SH-SY5Y (cell line): ENCODE data around the gene CORO2A.

Experiments used
- GATA2 ChIP-seq: IDR thresholded peaks from 2 replicates; pipeline ENCODE4 v1.6.1; 2011; ENCODE audit warnings: mild to moderate bottlenecking, low read depth, low read length
- GATA3 ChIP-seq: IDR thresholded peaks from 2 replicates; pipeline ENCODE4 v1.6.1; 2011; ENCODE audit warnings: low read depth, mild to moderate bottlenecking, low read length, moderate library complexity

Gene CORO2A

DNA sequence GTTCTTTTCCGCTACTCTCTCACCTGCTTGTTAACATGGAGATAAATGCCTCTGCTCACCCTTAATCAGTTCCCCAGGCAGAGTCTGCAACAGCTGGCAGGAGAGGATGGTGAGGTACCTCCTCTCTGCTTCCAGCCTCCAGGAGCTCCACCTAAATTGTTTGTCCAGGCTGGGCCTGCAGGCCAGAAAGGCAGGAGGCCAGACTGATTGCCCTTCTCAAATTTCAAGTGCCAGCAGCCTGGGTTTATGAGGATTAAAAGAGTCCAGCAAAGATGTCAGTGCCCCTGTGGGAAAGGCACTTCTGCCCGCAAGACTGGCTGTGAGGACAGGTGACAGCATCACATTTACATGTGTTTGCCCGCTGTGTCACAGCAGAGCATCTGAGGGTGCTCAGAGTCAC is 19.8 kb downstream of the CORO2A start:
- TF ChIP-seq GATA2 (no peak), GATA3 (no peak)

DNA sequence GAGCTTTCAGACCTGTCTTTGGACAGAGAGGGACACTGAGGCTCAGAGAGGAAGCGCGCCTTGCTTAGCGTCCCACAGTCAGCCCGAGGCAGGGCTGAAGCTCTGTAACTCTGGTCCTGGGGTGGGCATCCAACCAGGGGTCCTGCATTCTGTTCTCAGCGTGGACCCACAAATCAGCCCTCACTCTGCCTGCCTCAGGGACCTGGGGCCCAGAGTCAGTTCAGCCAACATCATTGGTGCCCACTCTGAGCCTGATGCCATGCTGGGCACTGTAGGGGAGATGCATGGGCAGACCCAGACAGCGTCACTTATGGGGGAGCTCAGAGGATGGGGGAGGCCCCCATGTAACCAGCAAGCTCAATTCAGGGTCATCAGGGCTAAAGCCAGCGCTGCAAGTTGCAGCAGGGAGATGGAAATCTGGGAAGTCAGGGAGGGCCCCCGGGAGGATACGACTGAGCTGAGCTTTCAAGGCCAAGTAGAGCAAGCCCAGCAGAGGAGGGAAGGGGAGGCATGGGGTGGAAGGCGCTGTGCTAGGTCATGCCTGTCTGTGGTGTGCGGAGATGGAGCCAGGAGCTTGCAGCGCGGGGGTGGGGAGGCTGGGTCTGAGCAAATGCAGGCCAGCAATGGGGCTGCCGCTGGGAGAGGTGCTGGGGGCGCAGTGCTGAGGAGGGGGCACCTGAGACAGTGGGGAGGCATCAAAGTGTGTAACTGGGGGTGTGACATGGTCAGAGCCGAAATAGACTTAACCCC is 21.1 kb downstream of the CORO2A start:
- TF ChIP-seq GATA2 (no peak), GATA3 (no peak)

DNA sequence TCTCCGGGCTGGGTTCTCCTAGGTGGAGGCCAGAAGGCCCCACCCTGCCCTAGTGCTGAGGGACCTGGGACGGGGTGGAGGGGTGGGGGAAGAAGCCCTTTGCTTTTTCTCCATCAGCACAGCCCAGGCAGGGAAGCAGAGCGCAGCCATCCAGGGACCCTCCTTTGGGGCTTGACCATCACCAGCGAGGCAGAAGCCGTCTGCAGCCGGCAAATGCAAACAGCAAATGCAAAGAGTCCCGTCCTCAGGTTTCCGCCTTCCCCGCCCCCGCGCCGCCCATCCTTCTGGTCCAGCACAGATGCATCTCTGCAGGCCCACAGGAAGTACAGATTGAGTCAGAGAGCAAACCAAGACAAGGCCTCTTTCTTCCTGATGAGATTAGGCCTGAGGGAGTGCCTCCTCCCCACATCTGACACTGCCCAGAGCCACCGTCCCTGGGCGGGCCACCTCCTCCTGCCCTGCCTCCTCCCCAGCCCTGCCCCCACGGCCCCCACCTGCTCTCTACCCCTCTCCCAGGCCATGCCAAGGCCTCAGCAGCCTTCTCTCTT is 23.4 kb downstream of the CORO2A start:
- TF ChIP-seq GATA2 (no peak), GATA3 (no peak)

DNA sequence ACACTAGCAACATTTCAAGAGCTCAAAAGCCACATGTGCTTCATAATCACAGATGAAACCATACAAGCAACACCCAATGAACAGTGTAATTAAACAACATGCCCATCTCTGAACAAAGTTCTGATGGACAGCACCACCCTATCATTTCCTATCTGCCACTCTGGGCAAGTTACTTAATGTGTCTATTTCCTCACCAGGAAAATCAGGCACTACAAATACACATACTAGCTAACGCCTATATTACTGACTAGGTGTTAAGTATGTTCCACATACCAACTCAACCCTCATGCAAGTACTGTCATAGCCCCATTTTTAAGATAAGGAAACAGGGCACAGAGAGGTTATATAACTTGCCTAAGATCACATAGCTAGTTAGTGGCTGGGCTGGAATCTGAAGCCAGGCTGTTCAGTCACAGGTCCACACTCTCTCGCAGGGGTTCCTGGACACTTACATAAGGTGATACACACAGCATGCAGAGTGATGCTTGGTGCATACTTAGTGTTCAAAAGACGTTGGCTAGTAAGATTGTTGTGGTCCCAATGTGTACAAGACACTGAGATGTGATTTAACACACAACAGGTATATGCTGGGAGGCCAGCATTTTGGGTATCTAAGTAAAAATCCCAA is 24.2 kb downstream of the CORO2A start:
- TF ChIP-seq GATA3 (no peak), GATA2 (no peak)

DNA sequence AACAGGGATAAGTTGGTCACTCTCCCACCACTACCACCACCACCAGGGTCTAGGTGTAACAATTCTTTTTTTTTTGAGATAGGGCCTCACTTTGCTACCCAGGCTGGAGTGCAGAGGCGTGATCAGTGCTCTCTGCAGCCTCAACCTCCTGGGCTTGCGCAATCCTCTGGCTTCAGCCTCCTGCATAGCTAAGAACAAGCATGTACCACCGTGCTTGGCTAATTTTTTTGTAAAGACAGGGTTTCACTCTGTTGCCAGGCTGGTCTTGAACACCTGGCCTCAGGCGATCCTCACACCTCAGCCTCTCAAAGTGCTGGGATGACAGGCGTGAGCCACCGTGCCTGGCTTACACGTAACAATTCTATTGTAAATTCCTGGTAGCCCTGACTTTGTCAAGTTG is 27.5 kb downstream of the CORO2A start:
- TF ChIP-seq GATA3 = no peak
- no peak for TF ChIP-seq GATA2

DNA sequence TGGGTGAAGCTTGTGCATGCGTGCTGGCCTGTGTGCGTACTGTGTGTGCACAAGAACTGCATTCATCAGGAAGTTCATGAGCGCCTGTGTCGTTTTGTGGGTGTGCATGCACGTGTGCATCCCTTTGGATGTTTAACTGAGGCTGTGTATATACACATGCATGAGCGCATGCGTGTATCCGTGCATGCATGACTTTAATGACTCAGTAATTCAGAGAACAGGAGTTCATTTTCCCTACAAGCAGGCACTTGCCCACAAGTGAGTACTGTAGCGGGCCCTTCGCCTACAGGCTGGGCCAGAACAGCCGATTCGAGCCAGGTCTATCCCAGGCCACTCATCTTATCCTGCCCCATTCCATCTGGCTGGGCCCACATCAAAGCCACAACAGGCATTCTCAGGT is 29.8 kb downstream of the CORO2A start:
- TF ChIP-seq GATA2 (no peak), GATA3 (no peak)

DNA sequence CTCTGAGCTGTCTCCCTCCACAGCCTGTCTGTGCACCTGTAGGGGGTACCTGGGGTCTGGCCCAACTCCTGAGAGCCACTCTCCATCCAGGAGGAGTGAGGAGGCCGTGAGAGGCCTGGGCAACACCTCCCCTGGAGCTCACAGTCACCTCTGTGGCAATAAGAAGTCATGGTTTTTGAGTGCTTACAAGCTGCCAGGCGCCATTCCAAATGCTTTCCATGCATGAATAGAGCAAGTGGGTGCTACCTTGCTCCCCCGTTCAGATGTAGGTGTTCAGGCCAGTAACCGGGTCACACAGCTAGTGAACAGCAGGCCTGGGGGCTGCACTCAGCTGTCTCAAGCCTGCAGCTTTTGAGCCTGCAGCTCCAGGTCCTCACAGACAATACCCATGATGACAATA is 30.6 kb downstream of the CORO2A start:
- TF ChIP-seq GATA3 (no peak), GATA2 (no peak)

DNA sequence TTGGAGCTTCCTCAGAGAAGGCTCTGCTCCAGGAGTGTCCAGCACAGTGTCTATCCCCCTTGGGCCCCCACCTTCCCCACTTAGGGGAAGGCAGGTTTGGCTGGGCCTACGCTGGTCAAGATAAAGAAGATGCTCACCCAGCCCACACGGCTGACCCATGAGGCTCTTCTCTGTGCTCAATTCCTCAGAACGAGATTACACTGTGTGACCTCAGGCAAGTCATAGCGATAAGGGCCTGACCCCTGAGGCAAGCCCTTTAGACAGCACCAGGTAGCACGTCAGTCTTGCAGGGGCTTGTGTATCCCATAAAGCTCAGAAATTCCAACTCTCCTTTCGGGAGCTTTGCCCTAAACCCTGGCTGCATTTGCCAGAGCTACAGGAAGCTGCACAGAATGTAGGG is 32.6 kb downstream of the CORO2A start:
- TF ChIP-seq GATA3 = no peak
- no peak for TF ChIP-seq GATA2

DNA sequence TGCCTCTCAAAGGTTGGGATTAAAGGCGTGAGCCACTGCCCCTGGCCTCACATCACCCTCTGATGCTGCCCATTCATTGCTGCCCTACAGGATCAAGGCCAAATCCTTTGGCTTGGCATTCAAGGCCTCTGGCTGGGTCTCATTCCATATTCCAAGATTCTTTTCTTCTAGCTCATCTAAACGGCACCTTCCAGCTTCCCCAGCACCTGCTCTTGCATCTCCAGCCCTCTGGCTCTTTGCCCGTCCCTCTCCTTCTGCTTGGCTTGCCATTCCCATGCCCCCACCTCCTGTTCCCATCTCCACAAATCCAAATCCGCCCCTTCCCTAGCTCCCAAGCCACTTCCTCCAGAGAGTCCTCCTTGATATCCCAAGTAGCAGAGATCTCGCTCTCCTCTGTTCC is 33.1 kb downstream of the CORO2A start:
- no peak for TF ChIP-seq GATA3
- no peak for TF ChIP-seq GATA2

DNA sequence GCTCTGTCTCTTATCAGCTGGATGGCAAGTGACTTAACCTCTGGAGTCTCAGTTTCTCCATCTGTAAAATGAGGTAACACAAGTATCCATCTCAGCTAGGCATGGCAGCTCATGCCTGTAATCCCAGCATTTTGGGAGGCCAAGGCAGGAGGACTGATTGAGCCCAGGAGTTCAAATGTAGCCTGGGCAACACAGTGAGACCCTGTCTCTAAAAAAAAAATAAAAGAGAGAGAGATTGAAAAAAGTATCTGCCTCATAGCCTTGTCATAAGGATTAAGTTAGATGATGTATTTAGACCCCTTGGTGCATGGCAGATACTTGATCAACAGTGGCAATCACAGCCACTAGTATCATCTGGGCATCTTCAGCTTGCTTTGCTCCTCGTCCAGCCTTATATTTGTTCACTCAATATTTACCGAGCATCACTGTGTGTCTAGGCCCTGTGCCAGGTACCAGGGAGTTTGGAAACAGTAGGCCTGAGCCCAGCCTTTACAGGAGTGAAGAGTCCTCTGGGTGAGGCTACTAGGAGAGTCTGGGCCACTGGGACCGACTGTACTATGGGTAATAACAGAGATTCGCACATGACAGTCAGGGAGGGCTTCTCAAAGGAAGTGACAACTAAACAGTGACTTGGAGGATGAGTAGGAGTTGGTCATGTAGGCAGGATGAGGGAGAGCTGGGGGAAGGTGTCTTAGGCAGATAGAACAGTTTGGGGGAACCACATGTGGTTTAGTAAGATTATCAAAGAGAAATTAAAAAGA is 34.2 kb downstream of the CORO2A start:
- no peak for TF ChIP-seq GATA2
- TF ChIP-seq GATA3 = no peak

DNA sequence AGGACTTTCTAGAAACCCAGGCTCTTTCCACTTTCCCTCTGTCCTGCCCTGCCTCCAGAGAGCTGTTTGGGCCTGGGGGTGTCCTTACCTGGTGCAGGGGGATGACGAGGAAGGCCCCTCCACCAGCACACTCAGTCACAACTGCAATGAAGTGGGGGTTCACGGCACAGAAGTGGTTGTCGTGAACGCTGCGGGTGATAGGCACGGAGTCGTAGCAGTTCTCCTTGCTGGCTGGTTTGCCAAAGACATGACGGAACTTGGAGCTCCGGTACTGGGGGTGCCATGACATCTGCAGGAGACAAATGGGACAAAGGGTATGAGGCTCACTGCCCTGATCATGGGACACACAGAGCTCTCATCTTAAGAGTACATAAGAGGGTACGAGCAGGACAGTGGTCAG is 35.1 kb downstream of the CORO2A start:
- TF ChIP-seq GATA2 (no peak), GATA3 (no peak)

DNA sequence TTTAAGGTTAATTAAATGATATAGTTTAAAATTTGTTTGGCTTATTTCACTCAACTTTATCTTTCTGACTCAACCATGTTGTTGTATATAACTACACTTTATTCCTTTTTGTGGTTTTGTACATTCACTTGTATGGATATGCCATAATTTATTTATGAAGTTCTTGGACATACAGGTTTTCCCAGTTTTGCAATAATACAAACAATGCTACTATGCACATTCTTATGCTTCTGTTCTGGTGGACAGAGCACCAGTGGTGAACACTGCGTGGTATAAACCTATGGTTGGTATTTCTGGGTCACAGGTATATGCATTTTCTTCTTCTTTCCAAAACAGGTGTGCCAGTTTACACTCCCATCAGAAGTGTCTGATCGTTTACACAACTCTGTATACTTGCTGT is 37.8 kb downstream of the CORO2A start:
- no peak for TF ChIP-seq GATA2
- no peak for TF ChIP-seq GATA3

DNA sequence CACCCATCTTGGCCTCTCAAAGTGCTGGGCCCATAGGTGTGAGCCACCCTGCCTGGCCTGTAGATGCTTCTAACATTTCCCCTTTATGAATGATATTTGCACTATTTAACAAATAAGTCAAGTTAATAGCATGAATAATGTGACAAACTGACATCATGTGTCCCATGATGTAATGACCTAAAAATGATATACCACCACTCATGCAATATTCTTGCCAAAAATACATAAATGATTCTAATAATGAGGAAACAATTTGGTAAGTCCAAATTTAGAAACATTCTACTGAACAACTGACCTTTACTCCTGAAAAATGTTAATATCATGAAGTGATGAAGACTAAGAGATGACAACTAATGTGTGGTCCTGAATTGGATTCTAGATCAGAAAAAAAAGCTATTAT is 39.9 kb downstream of the CORO2A start:
- TF ChIP-seq GATA2 (no peak), GATA3 (no peak)

DNA sequence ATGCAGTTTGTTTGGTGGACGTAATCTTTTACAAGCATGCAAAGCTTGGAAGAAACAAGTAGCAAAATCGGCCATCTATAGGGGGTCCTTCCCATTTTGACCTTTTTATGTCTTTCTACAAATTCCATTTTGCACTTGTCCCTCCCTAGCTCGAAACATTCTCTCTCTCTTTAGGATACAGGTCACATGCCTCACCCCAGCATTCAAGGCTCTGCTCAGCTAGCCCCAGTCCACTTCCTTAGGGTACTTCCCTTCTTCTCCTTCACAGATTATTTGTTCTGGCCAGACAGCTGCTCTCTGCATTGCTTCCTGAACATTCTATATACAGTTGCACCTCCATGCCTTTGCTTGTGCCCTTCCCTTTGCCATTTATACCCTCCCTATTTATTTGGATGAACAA is 41.7 kb downstream of the CORO2A start:
- TF ChIP-seq GATA2 = no peak
- no peak for TF ChIP-seq GATA3

DNA sequence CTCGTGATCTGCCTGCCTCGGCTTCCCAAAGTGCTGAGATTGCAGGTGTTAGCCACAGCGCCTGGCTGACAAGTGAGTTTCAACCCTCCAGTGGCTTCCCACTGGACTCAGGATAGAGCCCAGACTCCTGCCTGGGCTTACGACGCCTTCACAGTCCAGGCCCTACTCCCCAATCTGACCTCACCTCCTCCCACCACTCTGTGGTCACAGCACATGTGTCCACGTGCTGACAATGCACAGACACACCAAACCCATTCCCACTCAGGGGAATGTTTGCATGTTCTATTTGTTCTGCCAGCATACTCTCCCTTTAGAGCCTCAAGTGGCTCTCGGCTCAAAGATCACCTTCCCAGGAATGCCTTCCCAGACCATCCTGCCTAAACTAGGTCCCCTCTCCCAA is 42.3 kb downstream of the CORO2A start:
- no peak for TF ChIP-seq GATA2
- no peak for TF ChIP-seq GATA3

DNA sequence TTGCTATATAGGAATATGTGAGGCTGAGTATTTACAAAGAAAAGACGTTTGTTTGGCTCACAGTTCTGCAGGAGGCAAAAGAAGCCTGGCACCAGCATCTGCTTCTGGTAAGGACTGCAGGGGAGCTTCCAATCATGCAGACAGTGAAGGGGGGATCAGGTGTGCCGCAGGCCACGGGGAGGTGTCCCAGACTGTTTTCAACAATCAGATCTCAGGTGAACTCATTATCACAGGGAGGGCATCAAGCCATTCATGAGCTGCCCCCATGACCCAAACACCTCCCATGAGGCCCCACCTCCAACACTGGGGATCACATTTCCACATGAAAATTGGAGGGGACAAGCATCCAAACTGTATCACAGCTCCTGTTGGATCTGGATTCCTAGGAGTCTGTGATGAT is 43.0 kb downstream of the CORO2A start:
- TF ChIP-seq GATA2 (no peak), GATA3 (no peak)
